ENCODE results near the gene ZNG1B.
"Not testable (repeated sequence)": the region's sequence is repeated elsewhere in the genome, so short reads cannot be mapped to it uniquely, and the experiment has no call there.

Gene ZNG1B

GRCh38 chr2:113504081-113504480 is 66.6 kb downstream of the ZNG1B start:
- DNase-seq: not testable (repeated sequence)

GRCh38 chr2:113507394-113508140 is 70.1 kb downstream of the ZNG1B start:
- DNase-seq: not testable (repeated sequence)

GRCh38 chr2:113508187-113508586 is 70.7 kb downstream of the ZNG1B start:
- DNase-seq: not testable (repeated sequence)

DNA sequence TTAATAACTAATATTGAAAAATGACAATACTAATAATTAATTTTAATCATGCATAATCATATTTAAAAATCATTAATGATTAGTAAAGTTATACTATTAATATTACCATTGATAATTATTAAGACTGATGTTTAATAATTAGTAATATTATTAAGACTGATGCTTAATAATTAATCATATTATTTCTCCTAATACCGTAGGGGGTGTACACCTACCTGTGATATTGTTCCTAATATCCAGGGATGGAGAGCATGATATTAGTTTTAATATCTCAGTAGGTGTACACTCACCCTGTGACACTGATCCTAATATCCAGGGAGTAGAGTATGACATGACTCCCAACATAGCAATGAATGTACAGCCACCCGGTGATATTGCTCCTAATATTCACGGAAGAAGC is 73.4 kb downstream of the ZNG1B start:
- DNase-seq: not testable (repeated sequence)

DNA sequence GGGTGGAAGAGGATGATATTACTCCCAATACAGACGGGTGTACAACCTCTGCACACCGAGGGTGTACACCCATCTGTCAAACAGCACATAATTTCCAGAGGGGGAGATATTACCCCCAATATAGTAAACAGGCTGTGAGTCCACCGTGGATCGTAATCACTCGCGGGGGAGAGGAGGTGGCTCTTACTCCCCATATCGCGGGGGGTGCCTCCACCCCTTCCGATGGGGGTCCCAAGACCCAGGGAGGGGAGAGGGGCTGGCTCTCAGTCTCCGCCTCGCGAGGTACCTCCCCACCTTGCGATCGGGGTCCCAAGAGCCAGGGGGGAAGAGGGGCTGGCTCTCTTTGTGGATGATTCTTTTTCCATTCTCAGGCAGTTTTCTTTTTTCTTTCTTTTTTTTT is 74.4 kb downstream of the ZNG1B start:
- DNase-seq: not testable (repeated sequence)

GRCh38 chr2:113515457-113515856 is 78.0 kb downstream of the ZNG1B start:
- DNase-seq: not testable (repeated sequence)

- not testable (repeated sequence) for DNase-seq
Observed at GRCh38 chr2:113515995-113516394, 78.5 kb downstream of the ZNG1B start.

DNA sequence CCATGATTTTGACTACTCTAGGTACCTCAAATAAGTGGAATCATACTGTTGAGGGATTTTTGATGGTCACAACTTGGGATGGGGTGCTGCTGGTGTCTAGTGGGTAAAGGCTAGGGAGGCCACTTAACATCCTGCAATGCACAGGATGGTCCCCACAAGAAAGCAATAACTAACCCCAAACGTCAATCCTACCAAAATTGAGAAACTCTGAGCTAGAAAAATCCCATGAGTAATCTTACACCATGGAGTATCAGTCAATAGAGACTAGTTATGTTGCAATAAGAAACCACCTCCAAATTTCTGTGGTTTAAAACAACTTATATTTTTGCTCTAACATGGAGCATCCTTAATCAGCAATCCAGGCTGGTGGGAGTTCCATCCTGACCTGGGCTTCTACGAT is 79.5 kb downstream of the ZNG1B start:
- not testable (repeated sequence) for DNase-seq

DNA sequence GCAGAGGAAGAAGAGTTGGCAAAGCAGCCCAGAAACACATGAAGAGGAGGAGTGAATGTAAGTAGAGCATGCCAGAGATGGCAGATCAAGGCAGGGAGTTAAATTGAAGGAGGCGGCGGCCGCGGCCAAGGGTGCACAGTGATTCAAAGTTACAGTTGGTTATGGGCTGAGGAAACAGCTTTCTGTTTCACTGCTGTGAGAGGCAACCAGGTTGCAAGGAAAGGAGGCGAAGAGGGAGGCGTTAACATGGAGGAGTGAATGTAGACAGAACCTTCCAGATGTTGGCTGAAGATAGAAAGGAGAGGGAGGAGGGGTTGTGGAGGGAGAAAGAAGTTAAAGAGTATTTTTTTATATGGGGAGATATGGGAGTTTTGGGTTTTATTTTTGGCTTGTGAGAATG is 83.3 kb downstream of the ZNG1B start:
- DNase-seq: not testable (repeated sequence)

DNA sequence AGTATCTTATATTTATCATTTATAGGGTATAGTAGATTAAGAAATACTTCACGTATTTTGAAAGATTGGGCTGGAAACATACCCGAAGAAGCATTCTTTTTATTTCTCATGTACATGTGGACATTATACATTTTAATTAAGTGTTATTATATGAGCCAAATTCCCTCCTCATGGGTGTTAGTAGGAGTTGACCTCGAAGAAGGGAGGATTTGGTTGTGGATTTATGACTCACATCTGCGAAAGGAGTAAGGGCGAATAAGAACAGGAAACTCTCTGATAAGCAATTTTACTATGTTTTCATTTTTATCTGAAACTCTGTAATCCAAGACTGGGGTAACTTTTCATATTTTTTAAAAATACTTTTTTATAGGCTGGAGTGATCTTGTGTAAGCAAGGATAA is 84.0 kb downstream of the ZNG1B start:
- not testable (repeated sequence) for DNase-seq

DNA sequence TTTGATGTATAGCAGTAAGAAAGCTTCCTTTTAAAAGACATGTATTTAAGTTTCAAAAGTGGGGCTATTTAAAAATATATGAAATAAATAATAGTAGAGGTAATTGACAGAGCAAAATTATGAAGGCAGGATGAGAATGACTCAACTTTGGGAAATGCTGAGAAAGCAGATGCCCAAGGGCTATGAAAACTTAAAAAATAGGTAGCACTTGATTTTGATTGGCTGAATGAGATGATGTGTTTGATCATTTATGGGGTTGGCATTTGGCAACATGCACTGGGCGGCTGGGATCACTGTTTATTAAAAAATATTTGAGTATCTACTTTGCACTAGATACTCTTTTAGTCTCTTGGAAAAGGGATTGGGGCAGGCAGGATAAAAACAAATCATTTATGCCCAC is 87.5 kb downstream of the ZNG1B start:
- not testable (repeated sequence) for DNase-seq

DNA sequence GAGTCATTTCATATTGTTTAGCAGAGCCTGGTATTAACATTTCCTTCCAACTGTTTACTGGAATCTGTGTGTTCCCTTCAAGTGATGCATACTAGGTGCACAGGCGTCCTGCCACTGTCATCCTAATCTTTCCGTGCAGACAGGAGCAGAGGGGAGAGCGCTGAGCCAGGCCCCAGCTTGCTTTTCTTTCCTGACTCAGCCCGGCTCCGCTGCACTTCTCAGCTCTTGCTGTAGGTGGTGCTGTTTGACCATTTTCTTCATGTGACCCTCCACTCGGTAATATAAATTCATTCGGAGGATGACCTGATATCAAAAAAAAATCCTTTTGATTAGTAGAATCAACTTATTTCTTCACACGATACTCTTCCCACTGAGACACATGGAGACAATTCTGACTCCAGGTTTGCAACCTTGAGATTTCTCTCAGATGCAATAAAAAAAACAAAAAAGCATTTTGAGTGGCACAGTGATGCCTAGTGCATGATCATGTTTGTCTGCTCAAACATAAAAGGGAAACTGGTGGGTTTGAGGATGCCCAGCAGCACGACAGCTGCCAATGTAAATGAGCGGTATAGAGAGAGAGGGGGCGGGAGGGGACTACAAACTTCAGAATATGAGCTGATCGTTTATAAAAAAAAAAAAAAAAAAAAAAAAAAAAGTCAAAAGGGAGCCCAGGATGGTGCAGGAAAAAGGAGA is 90.0 kb downstream of the ZNG1B start:
- DNase-seq: not testable (repeated sequence)

DNA sequence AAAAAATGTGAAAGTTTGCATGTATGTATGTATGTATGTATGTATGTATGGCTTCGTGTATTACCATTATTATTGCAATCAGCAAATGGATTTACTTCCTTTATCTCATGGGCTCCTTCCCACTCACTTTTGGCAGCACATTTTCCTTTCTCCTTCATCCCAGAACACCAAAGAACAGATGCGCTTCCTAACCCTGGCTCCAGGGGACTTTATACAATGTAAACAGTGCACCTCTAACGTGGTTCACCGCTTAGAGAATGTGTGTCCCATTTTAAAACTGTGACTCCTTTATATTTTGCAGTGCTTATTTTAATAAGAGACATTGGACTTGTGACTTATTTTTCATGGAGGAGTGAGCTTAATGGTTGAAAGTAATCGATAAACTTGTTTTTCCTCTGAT is 90.6 kb downstream of the ZNG1B start:
- not testable (repeated sequence) for DNase-seq

- not testable (repeated sequence) for DNase-seq
Observed at GRCh38 chr2:113528904-113529303, 91.4 kb downstream of the ZNG1B start.

GRCh38 chr2:113532991-113533390 is 95.5 kb downstream of the ZNG1B start:
- DNase-seq: not testable (repeated sequence)

DNA sequence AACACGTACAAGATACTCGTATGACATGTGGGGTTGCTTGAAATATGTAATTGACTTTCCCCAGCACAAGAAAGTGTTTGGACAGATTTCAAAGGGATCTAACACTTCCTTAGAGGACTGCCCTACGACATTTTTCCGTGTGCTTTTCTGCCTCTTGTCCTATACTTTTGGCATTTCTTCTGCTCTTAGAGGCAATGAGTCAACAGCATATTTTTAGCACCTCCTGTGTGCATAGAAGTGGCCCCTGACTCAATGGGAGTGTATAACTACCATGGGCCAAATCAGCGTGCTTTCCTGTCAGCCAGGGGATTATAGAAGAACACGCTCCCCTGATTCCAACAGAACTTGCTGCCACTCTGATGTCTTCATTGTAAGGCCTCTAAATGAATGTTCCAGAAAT is 99.1 kb downstream of the ZNG1B start:
- not testable (repeated sequence) for DNase-seq

DNA sequence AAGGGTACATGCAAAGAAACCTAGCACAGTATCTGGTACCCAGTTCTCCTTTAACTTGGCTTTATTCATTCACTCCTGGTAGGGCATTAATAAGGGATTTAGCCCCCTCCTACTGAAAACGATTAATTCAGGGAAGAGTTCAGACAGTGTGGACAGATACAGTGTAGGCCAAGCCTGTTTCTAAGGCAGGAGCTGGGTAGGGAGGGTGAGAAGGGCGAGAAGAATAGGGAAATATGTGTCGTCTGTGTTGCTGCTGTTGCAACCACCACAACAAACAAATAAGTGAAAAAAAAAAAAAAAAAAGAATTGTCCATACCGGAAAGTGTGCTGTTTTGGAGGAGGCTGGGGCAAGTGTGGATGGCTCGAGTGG is 103.3 kb downstream of the ZNG1B start:
- not testable (repeated sequence) for DNase-seq

- DNase-seq: not testable (repeated sequence)
Observed at GRCh38 chr2:113541204-113541975, 103.9 kb downstream of the ZNG1B start.

DNA sequence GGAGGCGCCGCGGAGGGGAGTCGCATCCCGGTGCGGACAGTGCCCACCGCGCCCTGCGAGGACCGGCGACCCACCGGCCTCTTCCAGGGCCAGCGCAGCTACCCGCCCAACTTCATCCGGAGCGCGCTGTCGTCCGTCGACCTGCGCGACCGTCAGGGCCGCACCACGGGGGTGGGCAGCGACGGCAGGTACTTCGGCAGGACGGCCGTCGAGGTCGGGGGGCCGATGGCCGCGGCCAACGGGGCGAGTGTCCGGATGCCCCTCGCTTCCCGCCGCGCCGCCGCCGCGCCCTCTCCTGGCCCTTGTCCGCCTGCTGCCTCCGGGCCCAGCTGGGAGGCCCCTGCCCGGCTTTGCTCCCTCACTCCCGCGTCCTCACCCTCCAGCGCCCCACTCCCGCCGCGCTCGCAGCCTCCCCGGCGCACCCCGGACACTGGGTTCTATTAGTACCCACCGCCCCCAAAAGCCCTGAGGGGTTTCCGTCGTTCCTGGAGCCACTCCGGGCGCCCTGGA is 104.5 kb downstream of the ZNG1B start:
- DNase-seq: not testable (repeated sequence)

DNA sequence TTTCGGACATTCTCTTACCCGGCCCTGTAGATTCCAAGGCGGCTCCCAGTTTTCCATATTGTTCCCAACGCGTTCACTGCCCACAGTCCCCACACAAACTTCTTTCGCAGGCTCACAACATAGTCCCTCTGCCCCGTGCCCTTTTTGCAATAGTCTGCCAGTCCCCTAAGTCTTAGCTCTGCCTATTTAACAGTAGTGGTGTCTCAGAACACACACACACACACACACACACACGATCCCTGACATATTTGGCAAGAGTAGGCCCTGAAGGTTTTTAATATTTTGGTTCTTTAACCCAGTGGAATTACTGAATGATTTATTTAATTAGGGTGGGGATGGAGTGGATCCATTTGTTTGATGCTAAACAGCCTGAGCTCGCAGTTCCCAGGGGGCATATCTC is 105.0 kb downstream of the ZNG1B start:
- DNase-seq: not testable (repeated sequence)
